IPS-18a (cell line): ENCODE data around the gene SYT15.
"Not testable (repeated sequence)": the region's sequence is repeated elsewhere in the genome, so short reads cannot be mapped to it uniquely, and the experiment has no call there.

Experiments
- H3K27ac ChIP-seq: one replicate; pipeline ENCODE4 v1.5.1; 2013; ENCODE audit warnings: low read length
- H3K27me3 ChIP-seq: one replicate; pipeline ENCODE4 v1.6.1; 2013; ENCODE audit warnings: mild to moderate bottlenecking, low read length; ENCODE audit not compliant: control insufficient read depth, insufficient read depth
- H3K36me3 ChIP-seq: one replicate; pipeline ENCODE4 v1.6.1; 2013; ENCODE audit warnings: low read depth, low read length; ENCODE audit not compliant: control insufficient read depth
- H3K4me1 ChIP-seq: one replicate; pipeline ENCODE4 v1.6.1; 2013; ENCODE audit warnings: low read depth, low read length; ENCODE audit not compliant: control insufficient read depth
- H3K4me3 ChIP-seq: one replicate; pipeline ENCODE4 v1.5.1; 2013; ENCODE audit warnings: low read length
- H3K9ac ChIP-seq: one replicate; pipeline ENCODE4 v1.6.1; 2013; ENCODE audit warnings: mild to moderate bottlenecking, low read length, moderate library complexity
- H3K9me3 ChIP-seq: one replicate; pipeline ENCODE4 v1.6.1; 2013; ENCODE audit warnings: low read depth, low read length; ENCODE audit not compliant: control insufficient read depth

The SYT15 gene

GRCh38 chr10:46560952-46561351 lies 18.0 kb upstream of the SYT15 start:
- H3K27ac ChIP-seq: no peak overlapping the region
- no peaks in the 10 kb centered on the region for H3K36me3 ChIP-seq
- H3K4me1 ChIP-seq: peaks cover 3% of the 10 kb centered on the region
- no peaks in the 10 kb centered on the region for H3K9me3 ChIP-seq
- peaks cover 7% of the 10 kb centered on the region for H3K27me3 ChIP-seq
- no peak overlapping the region for H3K9ac ChIP-seq
- no peak overlapping the region for H3K4me3 ChIP-seq

DNA sequence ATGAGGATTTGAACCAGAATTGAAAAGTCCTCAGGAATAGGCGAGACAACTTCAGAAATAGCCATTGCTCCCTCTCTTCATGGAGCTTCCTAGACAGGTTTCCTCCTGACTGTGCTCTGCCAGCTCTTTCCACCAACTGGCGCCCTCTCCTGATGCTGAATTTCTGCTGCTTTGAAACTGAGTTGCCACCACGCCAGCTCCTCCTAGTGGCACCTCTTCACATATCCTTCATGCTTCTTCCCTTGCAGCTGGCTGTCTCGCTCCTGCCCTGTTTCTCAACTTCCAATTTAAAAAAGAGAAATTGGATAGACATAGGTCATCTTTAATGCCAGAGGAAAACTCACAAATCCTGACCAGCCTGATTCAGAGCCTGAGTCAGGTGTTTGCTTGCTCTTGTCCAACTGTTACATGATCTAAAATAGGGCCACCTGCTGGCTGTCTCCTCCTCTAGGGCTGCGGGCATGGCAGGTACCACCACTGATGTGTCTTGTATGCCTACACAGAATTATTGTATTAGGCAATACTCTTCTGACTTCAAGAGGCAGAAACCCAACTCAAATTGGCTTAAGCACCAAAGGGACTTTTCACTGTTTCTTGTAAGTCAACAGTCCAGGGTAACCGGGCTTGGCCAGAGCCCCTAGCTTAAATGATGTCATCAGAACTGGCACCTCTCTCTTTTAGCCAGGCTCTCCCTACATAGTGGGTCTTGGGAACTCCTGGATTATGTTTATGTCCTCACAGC lies 13.2 kb upstream of the SYT15 start:
- not testable (repeated sequence) for H3K9ac ChIP-seq, H3K4me3 ChIP-seq

DNA sequence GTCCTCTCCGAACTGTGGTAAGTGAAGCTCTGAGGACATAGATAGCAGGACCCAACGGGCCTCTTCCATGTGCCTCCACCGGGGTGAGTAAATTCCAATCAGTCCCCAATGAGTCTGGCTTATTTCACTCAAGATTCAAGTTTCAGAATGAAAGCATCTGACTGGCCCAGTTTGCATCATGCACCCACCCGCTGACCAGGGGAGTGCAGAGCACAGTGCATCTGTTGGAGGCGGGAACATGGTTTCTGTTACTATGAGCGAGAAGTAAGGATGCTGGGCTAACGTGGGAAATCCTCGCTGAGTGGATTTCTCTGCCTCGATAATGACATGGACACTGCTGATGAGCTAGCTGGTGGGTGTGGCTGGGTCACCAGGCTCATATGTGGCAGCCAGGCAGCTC lies 11.8 kb upstream of the SYT15 start:
- H3K4me3 ChIP-seq, H3K27me3 ChIP-seq, H3K9me3 ChIP-seq, H3K9ac ChIP-seq, H3K4me1 ChIP-seq, H3K27ac ChIP-seq, H3K36me3 ChIP-seq: not testable (repeated sequence)

More for the DNA sequence above, 13.2 kb upstream of the SYT15 start:
- H3K4me1 ChIP-seq, H3K36me3 ChIP-seq, H3K27me3 ChIP-seq, H3K27ac ChIP-seq, H3K9me3 ChIP-seq: not testable (repeated sequence)

DNA sequence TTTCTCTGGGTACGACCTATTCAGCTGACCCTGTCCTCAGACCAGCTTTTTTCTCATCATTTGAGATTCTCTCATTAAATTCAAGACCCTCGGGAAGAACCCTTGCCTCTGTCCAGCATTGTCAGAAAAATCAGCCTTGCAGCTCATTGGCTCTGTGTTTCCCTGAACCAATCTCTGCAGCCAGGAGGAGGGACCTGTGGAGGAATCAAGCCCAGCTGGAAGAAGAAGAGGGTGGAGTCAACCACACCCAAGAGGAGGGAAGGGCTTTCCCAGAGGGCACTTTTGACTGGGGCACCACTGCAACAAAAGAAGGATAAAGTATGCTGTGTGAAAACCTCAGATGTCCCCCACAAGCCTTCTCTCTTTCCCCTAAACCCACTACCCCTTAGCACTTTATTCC lies 8.3 kb upstream of the SYT15 start:
- H3K27ac ChIP-seq, H3K4me1 ChIP-seq, H3K9ac ChIP-seq, H3K4me3 ChIP-seq, H3K36me3 ChIP-seq, H3K27me3 ChIP-seq, H3K9me3 ChIP-seq: not testable (repeated sequence)

DNA sequence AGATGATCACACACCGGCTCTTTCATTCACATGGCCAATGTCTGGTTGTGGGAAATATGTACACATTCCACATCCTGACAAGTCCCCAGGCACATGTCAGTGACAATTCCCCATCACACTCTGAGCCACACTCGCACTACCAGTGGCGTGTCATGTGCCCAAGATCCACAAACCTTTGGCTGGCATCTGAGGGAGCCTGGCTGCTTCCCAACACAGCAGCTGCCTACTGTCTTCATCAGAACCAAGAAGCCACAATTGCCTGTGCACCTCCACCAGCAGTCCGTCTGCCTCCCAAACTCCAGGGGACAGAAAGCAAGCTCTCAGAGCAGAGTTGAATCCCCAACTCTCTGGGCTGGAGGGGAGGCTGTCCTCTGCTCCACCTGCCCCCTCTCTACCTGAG lies 6.2 kb upstream of the SYT15 start:
- H3K27ac ChIP-seq, H3K27me3 ChIP-seq, H3K36me3 ChIP-seq, H3K9ac ChIP-seq, H3K4me1 ChIP-seq, H3K9me3 ChIP-seq, H3K4me3 ChIP-seq: not testable (repeated sequence)

GRCh38 chr10:46573314-46573713 lies 5.6 kb upstream of the SYT15 start:
- not testable (repeated sequence) for H3K36me3 ChIP-seq, H3K27ac ChIP-seq, H3K9ac ChIP-seq, H3K4me1 ChIP-seq, H3K4me3 ChIP-seq, H3K9me3 ChIP-seq, H3K27me3 ChIP-seq

GRCh38 chr10:46573884-46574283 lies 5.0 kb upstream of the SYT15 start:
- not testable (repeated sequence) for H3K4me1 ChIP-seq, H3K27ac ChIP-seq, H3K27me3 ChIP-seq, H3K9me3 ChIP-seq, H3K36me3 ChIP-seq, H3K9ac ChIP-seq, H3K4me3 ChIP-seq

GRCh38 chr10:46577624-46578473 lies 1.1 kb upstream of the SYT15 start:
- not testable (repeated sequence) for H3K27me3 ChIP-seq, H3K27ac ChIP-seq, H3K9ac ChIP-seq, H3K36me3 ChIP-seq, H3K9me3 ChIP-seq, H3K4me3 ChIP-seq, H3K4me1 ChIP-seq

GRCh38 chr10:46579378-46579777 lies 450 bp downstream of the SYT15 start:
- not testable (repeated sequence) for H3K4me3 ChIP-seq, H3K36me3 ChIP-seq, H3K27me3 ChIP-seq, H3K27ac ChIP-seq, H3K9me3 ChIP-seq, H3K9ac ChIP-seq, H3K4me1 ChIP-seq

GRCh38 chr10:46581997-46582396 lies 3.1 kb downstream of the SYT15 start:
- not testable (repeated sequence) for H3K36me3 ChIP-seq, H3K27me3 ChIP-seq, H3K27ac ChIP-seq, H3K4me3 ChIP-seq, H3K9ac ChIP-seq, H3K4me1 ChIP-seq, H3K9me3 ChIP-seq

DNA sequence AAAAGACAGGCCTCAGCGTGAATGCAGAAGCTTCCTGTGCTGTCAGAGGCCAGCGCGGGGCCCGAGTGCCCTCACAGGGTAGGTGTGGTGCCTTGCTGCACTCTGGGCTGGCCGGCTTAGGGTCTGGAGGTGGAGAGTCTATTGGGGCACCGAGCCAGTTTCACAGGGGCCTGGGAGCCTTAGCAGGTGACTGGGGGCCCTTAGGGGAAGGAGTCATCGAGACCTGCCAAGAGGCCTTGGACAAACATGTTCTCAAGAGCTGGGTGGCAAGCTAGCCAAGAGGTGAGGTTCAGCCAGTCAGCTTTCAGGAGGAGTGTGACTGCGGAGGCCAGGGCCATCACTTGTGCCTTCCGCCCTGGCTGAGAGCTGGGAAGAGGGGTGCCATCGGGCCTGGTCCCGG lies 3.6 kb downstream of the SYT15 start:
- H3K4me1 ChIP-seq, H3K27me3 ChIP-seq, H3K9me3 ChIP-seq, H3K36me3 ChIP-seq, H3K4me3 ChIP-seq, H3K9ac ChIP-seq, H3K27ac ChIP-seq: not testable (repeated sequence)

GRCh38 chr10:46584196-46584595 lies 5.3 kb downstream of the SYT15 start:
- not testable (repeated sequence) for H3K4me3 ChIP-seq, H3K27ac ChIP-seq, H3K9ac ChIP-seq, H3K4me1 ChIP-seq, H3K27me3 ChIP-seq, H3K9me3 ChIP-seq, H3K36me3 ChIP-seq
